ENCODE data around the gene OR10H1. TPM values are rescaled to one million over a fixed set of nuclear protein-coding genes. Genes with fewer than 3 reads are reported as not detected.
"Not testable (repeated sequence)": the region's sequence is repeated elsewhere in the genome, so short reads cannot be mapped to it uniquely, and the experiment has no call there.

Gene OR10H1, protein sequence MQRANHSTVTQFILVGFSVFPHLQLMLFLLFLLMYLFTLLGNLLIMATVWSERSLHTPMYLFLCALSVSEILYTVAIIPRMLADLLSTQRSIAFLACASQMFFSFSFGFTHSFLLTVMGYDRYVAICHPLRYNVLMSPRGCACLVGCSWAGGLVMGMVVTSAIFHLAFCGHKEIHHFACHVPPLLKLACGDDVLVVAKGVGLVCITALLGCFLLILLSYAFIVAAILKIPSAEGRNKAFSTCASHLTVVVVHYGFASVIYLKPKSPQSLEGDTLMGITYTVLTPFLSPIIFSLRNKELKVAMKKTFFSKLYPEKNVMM
- not detected for total RNA-seq
- long read RNA-seq = 0 reads

DNA sequence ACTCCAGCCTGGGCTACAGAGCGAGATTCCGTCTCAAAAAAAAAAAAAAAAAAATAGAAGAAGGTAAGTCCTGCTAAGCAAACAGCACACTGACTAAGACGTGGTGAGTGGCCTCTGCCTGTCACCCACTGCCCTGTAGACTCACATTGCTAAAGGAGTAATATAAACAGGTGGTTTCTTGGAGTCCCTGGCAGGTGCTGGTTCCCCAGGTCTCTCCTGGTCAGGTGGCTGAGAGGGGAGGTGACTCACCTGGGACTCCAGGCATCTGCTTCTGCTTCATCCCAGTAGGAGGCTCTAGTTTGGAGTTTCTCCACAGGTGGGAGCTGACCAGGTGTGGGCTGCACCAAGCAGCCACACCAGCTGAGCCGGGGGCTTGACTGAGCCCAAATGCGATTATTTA lies at the start of gene OR10H1:
Gene OR10H1 (minus strand): TSS at position 359 of the 400 bp plus-strand sequence. CDS start 7,627 bp downstream, outside the sequence.
- no peak for DNase-seq
- ATAC-seq = no peak
- intact Hi-C loops (cut with DNase I) = loop anchor here in 1 of 2 donors (10.0 kb wide), 1 partner anchor 181 kb away; no protein-coding TSS in a partner anchor

DNA sequence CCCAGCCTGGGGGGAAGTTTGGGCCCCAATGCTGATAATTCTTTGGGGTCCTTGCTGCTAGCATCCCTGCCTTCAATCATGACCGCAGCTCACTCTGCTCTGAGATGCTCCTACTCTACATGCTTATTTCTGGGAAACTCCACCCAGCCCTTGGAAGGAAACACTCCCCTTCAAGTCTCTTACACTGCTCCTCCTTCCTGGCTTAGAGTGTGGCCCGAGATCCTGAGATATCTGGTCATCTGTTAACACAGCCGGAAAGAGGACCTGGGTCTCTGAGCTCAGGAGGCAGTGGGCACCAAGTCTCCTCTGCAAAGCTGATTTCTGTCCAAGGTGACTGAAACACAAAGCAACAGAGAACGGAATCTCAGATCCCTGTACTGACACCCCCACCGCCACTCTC lies 49.4 kb upstream of the OR10H1 start:
- ATAC-seq (no peak), DNase-seq (no peak)
- intact Hi-C loops (cut with DNase I) = no loop called here

DNA sequence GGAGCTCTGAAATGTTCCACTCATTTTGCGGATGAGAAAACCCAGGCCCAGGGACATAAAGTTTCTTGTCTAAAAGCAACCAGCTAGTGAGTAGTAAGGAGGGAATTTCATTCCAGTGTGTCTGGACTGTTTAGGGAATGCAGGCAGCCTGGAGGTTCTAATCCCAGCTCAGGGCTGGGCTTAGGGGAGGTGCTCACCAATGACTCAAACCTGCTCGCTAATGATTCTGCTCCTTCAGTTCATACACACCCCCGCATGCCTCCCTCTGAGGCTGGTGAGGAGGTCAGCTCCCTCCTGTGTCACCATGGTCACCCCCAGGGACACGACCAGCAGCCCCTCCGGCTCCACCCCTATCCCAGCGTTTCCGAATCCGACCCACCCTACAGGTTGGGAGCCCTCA lies 47.8 kb upstream of the OR10H1 start:
- ATAC-seq (no peak), DNase-seq (no peak)
- intact Hi-C loops (cut with DNase I) = no loop called here

DNA sequence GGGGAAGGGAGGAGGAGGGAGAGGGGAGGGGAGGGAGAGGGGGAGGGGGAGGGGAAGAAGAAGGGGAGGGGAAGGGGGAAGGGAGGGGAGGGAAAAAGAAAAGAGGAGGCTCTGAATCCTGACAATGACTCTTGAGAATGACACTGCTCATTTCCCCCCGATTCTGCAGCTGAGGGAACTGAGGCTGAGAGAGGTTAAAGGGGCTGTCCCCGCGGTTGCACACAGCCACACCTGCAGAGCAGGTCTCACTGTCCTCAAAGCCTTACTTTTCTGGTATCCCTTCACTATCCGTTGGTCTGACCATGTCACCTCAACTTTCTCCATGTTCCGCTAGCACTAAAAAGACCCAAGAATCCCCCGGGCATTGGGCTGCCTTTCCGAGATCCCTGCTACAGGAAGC lies 47.0 kb upstream of the OR10H1 start:
- intact Hi-C loops (cut with DNase I) = no loop called here
- ATAC-seq = no peak
- DNase-seq = no peak

DNA sequence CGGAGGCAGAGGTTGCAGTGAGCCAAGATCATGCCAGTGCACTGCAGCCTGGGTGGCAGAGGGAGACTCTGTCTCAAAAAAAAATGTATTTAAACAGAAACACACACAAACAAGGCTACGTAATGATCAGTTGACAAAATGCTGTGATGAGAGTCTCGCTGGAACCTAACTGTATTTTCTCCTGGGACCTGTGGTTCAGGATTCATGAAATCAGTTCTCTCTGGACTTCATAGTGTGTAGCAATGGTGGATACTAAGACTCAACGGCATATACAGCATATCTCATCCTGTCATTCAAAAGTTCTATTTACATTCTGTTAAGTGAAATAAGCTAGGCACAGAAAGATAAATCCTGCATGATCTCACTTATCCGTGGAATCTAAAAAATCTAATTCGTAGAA lies 45.1 kb upstream of the OR10H1 start:
- ATAC-seq (no peak), DNase-seq (no peak)
- intact Hi-C loops (cut with DNase I) = no loop called here

DNA sequence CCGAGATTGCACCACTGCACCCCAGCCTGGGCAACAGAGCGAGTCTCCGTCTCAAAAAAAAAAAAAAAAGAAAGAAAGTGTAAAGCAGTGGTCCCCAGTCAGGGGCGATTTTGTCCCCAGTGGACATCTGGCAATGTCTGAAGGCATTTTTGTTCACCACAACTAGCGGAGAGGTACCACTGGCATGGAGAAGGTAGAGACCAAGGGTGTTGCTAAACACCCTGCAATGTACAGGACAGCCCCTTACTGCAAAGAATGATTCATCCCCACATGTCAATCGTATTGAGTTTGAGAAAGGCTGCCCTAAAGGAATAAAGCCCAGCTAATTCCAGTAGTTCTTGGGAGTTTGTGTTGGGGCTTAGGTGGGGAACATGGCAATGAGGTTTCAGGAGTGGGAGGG lies 43.7 kb upstream of the OR10H1 start:
- DNase-seq (no peak), ATAC-seq (no peak)
- intact Hi-C loops (cut with DNase I) = no loop called here

DNA sequence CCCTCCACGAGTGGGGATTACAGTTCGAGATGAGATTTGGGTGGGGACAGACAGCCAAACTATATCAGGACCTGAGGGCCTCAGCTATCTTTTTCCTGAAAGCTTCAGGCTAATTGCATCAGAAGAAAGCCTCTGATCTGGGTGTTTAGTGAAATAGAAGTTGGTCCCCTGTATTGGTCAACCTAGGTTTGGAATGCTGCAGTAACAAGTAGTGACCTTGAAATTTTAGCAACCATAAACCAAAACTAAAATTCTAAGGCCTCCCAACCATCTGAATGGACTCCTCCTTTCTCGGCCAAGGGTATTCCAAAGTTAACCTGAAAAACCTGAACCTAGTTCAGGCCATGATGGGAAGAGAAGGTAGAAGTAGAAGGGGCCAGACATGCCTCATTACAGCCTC lies 34.9 kb upstream of the OR10H1 start:
- ATAC-seq (no peak), DNase-seq (no peak)
- intact Hi-C loops (cut with DNase I) = no loop called here

DNA sequence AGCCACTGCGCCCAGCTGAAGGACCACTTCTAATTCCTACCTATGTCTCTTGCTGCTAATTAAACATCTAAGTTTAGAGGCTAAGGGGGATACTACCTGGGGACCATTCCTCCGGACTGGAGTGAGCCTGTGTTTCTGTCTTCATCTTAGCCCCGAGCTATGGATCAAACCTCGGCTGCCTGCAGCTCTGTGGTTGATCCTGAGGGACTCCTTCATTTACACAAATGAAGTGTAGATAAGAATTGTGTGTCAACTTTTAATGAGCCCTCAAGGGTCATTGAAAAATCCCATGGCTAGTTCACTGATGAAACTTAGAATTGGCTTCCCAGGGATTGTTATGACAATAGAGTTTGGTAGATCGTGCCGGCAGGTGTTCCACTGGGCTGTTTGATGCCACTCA lies 31.5 kb upstream of the OR10H1 start:
- ATAC-seq (no peak), DNase-seq (no peak)
- intact Hi-C loops (cut with DNase I) = no loop called here

DNA sequence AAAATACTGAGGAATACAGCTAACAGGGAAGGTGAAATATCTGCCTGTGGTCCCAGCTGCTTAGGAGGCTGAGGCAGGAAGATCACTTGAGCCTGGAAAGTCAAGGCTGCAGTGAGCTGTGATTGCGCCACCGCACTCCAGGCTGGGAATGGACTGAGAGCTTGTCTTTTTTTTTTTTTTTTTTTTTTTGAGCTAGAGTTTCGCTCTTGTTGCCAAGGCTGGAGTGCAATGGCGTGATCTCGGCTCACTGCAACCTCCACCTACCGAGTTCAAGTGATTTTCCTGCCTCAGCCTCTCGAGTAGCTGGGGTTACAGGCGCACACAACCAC lies 28.4 kb upstream of the OR10H1 start:
- peak; percentile 31 for DNase-seq
- intact Hi-C loops (cut with DNase I); ATAC-seq: not testable (repeated sequence)

DNA sequence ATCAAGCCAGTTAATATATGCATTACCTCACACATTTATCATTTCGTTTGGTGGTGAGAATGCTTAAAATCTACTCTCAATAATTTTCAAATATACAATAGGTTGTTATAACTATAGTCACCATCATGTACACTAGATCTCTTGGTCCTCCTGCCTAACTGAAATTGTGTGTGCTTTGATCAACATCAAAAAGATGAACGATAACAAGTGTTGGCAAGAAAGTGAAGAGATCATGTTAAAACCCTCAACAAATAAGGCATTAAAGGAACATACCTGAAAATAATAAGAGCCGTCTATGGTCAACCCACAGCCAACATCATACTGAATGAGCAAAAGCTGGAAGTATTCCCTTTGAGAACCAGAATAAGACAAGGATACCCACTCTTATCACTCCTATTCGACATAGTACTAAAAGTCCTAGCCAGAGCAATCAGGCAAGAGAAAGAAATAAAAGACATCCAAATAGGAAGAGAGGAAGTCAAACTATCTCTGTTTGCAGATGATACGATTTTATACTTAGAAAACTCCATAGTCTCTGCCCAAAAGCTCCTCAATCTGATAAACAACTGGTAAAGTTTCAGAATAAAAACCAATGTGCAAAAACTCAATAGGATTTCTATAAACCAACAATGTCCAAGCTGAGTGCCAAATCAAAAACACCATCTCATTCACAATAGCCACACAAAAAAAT lies 27.9 kb upstream of the OR10H1 start:
- intact Hi-C loops (cut with DNase I) = no loop called here
- ATAC-seq = no peak
- DNase-seq = no peak

DNA sequence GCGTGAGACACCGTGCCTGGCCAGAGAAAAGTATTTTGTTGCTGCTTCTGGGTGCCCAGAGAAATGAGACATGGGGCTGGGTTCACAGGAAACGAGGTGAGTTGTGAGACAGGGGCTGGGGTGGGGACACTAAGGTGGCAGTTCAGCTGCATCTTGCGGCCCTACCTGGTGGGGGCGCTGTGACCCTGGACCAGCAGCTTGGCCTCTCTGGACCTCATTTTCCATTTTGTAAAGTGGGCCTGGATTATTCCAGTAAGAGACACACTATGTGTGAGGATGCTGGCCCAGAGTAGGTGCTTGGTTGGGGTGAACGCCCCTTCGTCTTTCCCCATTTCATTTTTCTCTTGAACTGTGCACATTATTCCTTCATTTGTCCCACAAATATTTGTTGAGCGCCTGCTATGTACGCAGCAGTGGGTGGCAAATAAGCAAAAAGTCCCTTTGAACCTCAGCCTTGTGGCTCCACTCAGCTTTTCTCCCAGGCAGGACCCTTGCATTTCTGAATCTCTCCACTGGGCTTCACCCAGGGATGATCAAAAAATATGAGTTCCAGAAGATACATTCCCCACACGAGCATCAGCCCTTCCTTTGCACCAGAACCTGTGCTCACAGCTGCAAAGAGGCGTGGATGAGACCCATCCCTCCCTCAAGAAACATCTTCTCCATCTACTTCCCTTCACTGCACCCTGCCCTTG lies 26.6 kb upstream of the OR10H1 start:
- intact Hi-C loops (cut with DNase I) = no loop called here
- DNase-seq = no peak
- ATAC-seq = no peak

DNA sequence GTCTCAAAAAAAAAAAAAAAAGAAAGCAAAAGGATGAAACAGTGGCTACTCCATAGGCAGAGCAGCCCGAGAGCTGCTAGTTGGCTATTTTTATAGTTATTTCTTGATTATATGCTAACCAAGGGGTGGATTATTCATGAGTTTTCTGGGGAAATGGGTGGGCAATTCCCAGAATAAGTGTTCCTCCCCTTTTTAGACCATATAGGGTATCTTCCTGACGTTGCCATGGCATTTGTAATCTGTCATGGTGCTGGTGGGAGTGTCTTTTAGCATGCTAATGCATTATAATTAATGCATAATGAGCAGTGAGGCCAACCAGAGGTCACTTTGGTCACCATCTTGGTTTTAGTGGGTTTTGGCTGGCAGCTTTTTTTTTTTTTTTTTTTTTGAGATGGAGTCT lies 25.4 kb upstream of the OR10H1 start:
- DNase-seq (no peak), ATAC-seq (no peak)
- intact Hi-C loops (cut with DNase I) = no loop called here

DNA sequence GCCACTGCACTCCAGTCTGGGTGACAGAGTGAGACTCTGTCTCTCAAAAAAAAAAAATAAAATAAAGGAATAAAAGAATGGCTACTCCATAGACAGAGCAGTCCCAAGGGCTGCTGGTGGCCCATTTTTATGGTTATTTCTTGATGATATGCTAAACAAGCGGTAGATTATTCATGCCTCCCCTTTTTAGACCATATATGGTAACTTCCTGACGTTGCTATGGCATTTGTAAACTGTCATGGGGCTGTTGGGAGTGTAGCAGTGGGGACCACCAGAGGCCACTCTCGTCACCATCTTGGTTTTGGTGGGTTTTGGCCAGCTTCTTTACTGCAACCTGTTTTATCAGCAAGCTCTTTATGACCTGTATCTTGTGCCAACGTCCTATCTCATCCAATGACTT lies 24.4 kb upstream of the OR10H1 start:
- intact Hi-C loops (cut with DNase I); ATAC-seq; DNase-seq: not testable (repeated sequence)

DNA sequence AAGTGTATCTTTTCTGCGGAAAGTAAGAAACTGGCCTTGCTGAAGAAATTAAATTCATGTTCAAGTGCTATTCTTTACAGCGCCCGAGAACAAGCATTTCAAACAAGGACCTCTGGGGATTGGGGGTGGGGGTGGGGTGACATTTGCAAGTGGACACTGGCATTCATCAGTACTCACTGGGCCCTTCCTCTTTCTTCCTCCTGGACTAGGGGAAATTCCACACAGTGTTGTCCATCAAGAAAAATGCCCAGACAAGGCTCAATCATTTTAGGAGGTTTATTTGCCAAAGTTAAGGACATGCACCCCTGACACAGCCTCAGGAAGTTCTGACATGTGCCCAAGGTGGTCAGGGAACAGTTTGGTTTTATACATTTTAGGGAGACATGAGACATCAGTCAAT lies 22.9 kb upstream of the OR10H1 start:
- ATAC-seq = no peak
- intact Hi-C loops (cut with DNase I) = no loop called here
- DNase-seq = no peak

DNA sequence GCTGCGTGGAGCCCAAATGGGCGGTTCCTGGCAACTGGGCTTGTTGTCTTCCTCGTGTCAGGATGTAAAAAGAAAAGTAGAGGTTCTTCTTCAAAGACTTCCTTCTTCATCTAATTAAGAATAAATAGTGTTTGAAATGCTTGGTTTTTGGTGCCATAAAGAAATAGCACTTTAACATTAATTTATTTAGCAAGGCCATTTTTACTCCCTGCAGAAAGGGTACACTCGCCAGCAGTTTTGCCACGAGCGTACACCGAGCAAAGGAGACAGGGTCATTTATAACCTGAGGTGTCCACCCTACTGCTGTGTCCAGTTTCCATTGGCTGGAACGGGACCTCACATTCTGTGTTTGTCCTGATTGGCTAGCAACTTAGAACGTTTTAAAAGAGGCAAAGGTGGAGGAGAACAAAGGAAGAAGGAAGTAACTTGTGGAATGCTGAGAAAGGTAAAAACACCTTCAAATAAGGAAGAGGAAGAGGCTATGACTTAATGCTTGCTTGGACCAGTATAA lies 21.8 kb upstream of the OR10H1 start:
- ATAC-seq (peak; percentile 10 to 60), DNase-seq (no peak)
- intact Hi-C loops (cut with DNase I) = no loop called here

DNA sequence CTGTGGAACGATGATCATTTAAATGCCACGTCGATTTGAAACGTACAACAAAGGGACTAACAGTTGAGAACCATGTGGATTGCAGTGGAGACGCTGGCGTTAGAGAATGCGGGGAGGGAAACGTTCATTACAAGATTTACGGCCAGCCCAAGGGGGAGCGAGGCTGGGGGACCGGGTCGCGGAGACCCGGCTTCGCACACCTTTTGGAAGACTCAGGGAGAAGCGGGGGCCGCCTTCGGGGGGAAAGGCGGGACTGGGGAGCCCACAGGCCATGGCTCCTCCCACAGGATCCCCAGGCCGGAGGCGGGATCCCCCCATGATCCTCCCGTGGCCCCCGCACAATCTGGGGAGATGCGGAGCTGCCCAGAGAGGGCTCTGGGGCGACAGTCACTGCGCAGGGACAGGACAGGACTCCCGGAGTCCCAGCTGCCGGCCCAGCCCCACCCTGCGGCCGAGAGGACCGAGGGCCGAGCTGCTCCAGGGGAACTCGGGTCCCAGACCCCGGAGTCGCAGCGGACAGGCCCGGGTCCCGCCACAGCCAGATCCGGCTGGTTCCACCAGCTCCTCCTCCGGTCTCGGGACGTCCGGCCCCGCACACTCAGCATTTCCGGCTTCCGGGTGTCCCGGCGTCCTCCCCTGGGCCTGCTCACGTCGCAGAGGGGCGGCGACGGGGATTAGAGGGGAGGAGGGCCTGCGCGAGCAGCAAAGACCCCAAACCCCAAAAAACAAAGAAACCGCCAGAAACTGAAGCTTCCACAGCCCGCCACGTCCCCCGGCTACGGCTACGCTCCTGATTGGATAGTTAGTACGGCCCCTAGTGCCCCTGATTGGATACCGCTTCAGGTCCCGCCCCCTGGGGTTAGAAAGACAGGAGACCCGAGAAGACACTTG lies 21.1 kb upstream of the OR10H1 start:
- ATAC-seq = peak; percentile 99 to 100
- peak; percentile 98 for DNase-seq
- intact Hi-C loops (cut with DNase I) = no loop called here

DNA sequence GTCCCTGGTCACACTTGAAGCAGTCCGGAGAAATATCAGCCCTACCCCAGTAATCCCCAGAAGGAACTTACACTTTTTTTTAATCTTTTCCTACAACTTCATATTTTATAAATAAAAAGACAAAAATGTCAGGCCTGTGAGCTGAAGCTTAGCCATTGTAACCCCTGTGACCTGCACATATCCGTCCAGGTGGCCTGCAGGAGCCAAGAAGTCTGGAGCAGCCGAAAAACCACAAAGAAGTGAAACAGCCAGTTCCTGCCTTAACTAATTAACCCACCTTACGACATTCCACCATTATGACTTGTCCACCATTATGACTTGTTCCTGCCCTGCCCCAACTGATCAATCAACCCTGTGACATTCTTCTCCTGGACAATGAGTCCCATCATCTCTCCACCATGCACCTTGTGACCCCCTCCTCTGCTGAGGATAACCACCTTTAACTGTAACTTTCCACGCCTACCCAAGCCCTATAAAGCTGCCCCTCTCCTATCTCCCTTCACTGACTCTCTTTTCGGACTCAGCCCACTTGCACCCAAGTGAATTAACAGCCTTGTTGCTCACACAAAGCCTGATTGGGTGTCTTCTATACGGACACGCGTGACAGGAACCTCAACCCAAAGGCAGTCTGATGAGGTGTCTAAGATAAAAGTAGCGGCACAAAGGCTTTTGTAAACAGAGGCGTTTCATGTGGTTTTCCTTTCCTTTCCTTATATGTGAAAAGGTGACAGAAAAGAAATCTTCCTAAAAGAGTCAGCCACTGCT lies 20.3 kb upstream of the OR10H1 start:
- DNase-seq; intact Hi-C loops (cut with DNase I); ATAC-seq: not testable (repeated sequence)

DNA sequence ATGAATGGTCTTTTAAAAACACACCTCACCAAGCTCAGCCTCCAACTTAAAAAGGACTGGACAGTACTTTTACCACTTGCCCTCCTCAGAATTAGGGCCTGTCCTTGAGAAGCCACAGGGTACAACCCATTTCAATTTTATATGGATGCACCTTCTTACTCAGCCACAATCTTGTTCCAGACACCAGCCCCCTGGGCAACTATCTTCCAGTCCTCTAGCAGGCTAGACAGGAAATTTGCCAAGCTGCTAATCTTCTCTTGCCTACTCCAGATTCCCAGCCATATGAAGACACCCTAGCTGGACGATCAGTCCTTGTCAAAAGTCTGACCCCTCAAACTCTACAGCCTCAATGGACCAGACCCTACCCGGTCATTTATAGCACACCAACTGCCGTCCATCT lies 18.8 kb upstream of the OR10H1 start:
- ATAC-seq; DNase-seq; intact Hi-C loops (cut with DNase I): not testable (repeated sequence)

Measured in left cardiac atrium (tissue), 4 donors.